ENCODE measurements around the gene OSTM1.
"Not testable (repeated sequence)": the region's sequence is repeated elsewhere in the genome, so short reads cannot be mapped to it uniquely, and the experiment has no call there.

The OSTM1 gene

GRCh38 chr6:108013787-108014439 is 60.6 kb downstream of the OSTM1 start:
- no peak for TF ChIP-seq GABPA (IDR thresholded peaks at IDR 0.05; ENCODE audit: low read depth)
- no peak for TF ChIP-seq SPI1 (IDR thresholded peaks at IDR 0.05; ENCODE audit: borderline replicate concordance, low read depth)
- TF ChIP-seq REST (IDR thresholded peaks at IDR 0.05; ENCODE audit: insufficient replicate concordance, low read depth) = no peak
- no peak for TF ChIP-seq POLR2AphosphoS5 (IDR thresholded peaks at IDR 0.05; ENCODE audit: low read depth)
- Histone ChIP-seq H3K27ac (replicated peaks) (no peak overlapping the region), H3K4me3 (replicated peaks; ENCODE audit: insufficient read depth, low read length) (no peak overlapping the region), H3K27me3 (ENCODE audit: insufficient read depth, poor library complexity, severe bottlenecking) (no peaks in the 10 kb centered on the region)
- DNase-seq (ENCODE audit: low read depth in 1 of 2, low spot score in 1 of 2) = no peak

- H3K4me3 ChIP-seq (replicated peaks; ENCODE audit: insufficient read depth, low read length) = no peak overlapping the region
- H3K27me3 ChIP-seq (ENCODE audit: insufficient read depth, poor library complexity, severe bottlenecking) = no peaks in the 10 kb centered on the region
- H3K27ac ChIP-seq (replicated peaks) = no peak overlapping the region
- no peak for DNase-seq (ENCODE audit: low read depth in 1 of 2, low spot score in 1 of 2)
- TF ChIP-seq SPI1 (IDR thresholded peaks at IDR 0.05; ENCODE audit: borderline replicate concordance, low read depth) = no peak
- TF ChIP-seq CTCF (IDR thresholded peaks at IDR 0.05; ENCODE audit: insufficient read depth, low read length) = no peak
- no peak for TF ChIP-seq POLR2AphosphoS5 (IDR thresholded peaks at IDR 0.05; ENCODE audit: low read depth)
- TF ChIP-seq GABPA (IDR thresholded peaks at IDR 0.05; ENCODE audit: low read depth) = no peak
- no peak for TF ChIP-seq REST (IDR thresholded peaks at IDR 0.05; ENCODE audit: insufficient replicate concordance, low read depth)
Observed at GRCh38 chr6:108009894-108010293, 64.6 kb downstream of the OSTM1 start.

- not testable (repeated sequence) for H3K27ac ChIP-seq (replicated peaks); H3K4me3 ChIP-seq (replicated peaks; ENCODE audit: insufficient read depth, low read length); DNase-seq (ENCODE audit: low read depth in 1 of 2, low spot score in 1 of 2); H3K27me3 ChIP-seq (ENCODE audit: insufficient read depth, poor library complexity, severe bottlenecking)
Observed at GRCh38 chr6:108009258-108009657, 65.3 kb downstream of the OSTM1 start.

- DNase-seq (ENCODE audit: low read depth in 1 of 2, low spot score in 1 of 2) = no peak
Observed at GRCh38 chr6:108008363-108008762, 66.2 kb downstream of the OSTM1 start.

More at GRCh38 chr6:108008363-108008762, 66.2 kb downstream of the OSTM1 start:
- Histone ChIP-seq H3K27me3 (ENCODE audit: insufficient read depth, poor library complexity, severe bottlenecking) (no peaks in the 10 kb centered on the region), H3K4me3 (replicated peaks; ENCODE audit: insufficient read depth, low read length) (no peak overlapping the region), H3K27ac (replicated peaks) (no peak overlapping the region)
- TF ChIP-seq REST (IDR thresholded peaks at IDR 0.05; ENCODE audit: insufficient replicate concordance, low read depth) (no peak), GABPA (IDR thresholded peaks at IDR 0.05; ENCODE audit: low read depth) (no peak), SPI1 (IDR thresholded peaks at IDR 0.05; ENCODE audit: borderline replicate concordance, low read depth) (no peak), POLR2AphosphoS5 (IDR thresholded peaks at IDR 0.05; ENCODE audit: low read depth) (no peak), CTCF (IDR thresholded peaks at IDR 0.05; ENCODE audit: insufficient read depth, low read length) (no peak)
